A673 (cell line): ENCODE results near the gene FHIT. TPM values are rescaled to one million over a fixed set of nuclear protein-coding genes. Genes with fewer than 3 reads are reported as not detected.

Experiments
- BruUV-seq: library from RNA; stranded (reverse); fragments of 400-500 nt; replicated peaks from 2 replicates; lab custom pipeline; 2021; lab: Mats Ljungman, UMichigan
- CTCF ChIA-PET: fragments of 300-600 bp; sonication (Branson Sonifier 250); formaldehyde crosslinking; loops from one replicate; lab custom pipeline; 2022; ENCODE audit warnings: antibody characterized with exemption; lab: Charles Lee
- POLR2A ChIA-PET: fragments of 300-600 bp; sonication (Branson Sonifier 250); formaldehyde crosslinking; loops from one replicate; lab custom pipeline; 2022; ENCODE audit warnings: antibody characterized with exemption; ENCODE audit not compliant: low non-redundant PET; lab: Charles Lee
- DNase-seq: peaks from one replicate; pipeline ENCODE4 v3.0.0-alpha.2; 2015; ENCODE audit warnings: low spot score
- H3K27ac ChIP-seq: fragments of 200-600 bp; sonication (generic); 2 replicates; pipeline ENCODE4 v1.5.1; 2016; ENCODE audit warnings: mixed run types, low read depth, mild to moderate bottlenecking, mixed read lengths, antibody characterized with exemption, low read length; ENCODE audit not compliant: poor library complexity, severe bottlenecking
- H3K27me3 ChIP-seq: fragments of 200-600 bp; sonication (generic); replicated peaks from 2 replicates; pipeline ENCODE4 v1.6.1; 2017; ENCODE audit warnings: mixed run types, low read depth, mild to moderate bottlenecking, mixed read lengths, antibody characterized with exemption, low read length; ENCODE audit not compliant: insufficient read depth, poor library complexity
- H3K36me3 ChIP-seq: fragments of 200-600 bp; sonication (generic); 2 replicates; pipeline ENCODE4 v1.6.1; 2016; ENCODE audit warnings: mixed run types, mild to moderate bottlenecking, mixed read lengths, antibody characterized with exemption, low read length; ENCODE audit not compliant: insufficient read depth, poor library complexity, severe bottlenecking
- H3K4me1 ChIP-seq: fragments of 200-600 bp; sonication (generic); 2 replicates; pipeline ENCODE4 v1.6.1; 2017; ENCODE audit warnings: mixed run types, mild to moderate bottlenecking, mixed read lengths, antibody characterized with exemption, low read length; ENCODE audit not compliant: insufficient read depth, poor library complexity, severe bottlenecking
- H3K4me3 ChIP-seq: fragments of 200-600 bp; sonication (generic); 2 replicates; pipeline ENCODE4 v1.5.1; 2016; ENCODE audit warnings: low read depth, mixed run types, mild to moderate bottlenecking, mixed read lengths, low read length; ENCODE audit not compliant: poor library complexity, severe bottlenecking
- H3K9me3 ChIP-seq: fragments of 200-600 bp; sonication (generic); 2 replicates; pipeline ENCODE4 v1.6.1; 2016; ENCODE audit warnings: mixed run types, low read depth, mild to moderate bottlenecking, mixed read lengths, antibody characterized with exemption, low read length; ENCODE audit not compliant: poor library complexity, severe bottlenecking
- EZH2 ChIP-seq: fragments of 200-600 bp; sonication (generic); IDR thresholded peaks from 2 replicates; pipeline ENCODE4 v1.6.1; 2017; ENCODE audit warnings: borderline replicate concordance, low read depth, mild to moderate bottlenecking, mixed read lengths, antibody characterized with exemption, low read length; ENCODE audit not compliant: poor library complexity, severe bottlenecking
- intact Hi-C: fragments of 100-400 bp; cut with micrococcal nuclease; formaldehyde crosslinking; loops from one replicate; pipeline ENCODE4 v1.10.0; 2022; ENCODE audit not compliant: unreplicated experiment
- total RNA-seq: library from RNA; stranded (reverse); gene quantifications from 2 replicates; pipeline ENCODE4 v1.2.3, GENCODE V29; 2021
- TF ChIP-seq, protein P1 (sequence below): fragments of 300-800, 200-600 bp; sonication (generic); conservative IDR thresholded peaks from 2 replicates; pipeline ENCODE4 v1.5.1; 2017; ENCODE audit warnings: low read depth, mild to moderate bottlenecking, antibody characterized with exemption, low read length, moderate library complexity, mixed read lengths

FHIT gene
- total RNA-seq, 1 experiment from 2014 or later, result not detected

DNA sequence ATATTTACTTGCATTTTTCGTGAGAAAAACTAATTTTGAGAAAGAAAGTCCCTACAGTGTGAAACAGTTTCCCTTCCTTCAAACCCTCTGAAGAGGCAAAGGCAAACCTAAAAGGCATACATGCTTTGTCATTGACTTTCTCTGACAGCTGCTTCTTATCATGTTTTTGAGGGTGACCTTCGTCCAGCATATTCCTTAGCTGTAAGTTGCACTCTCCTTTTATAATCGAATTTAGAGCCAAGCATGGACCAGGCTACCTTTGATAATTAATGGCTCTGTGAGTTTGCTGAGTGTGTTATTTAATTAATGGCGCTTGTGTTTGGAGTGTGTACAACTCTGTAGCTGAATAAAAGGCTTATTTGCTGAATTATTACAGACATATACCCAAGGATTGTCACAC is 1517.2 kb downstream of the FHIT start:
- H3K9me3 ChIP-seq, result no peaks in the 10 kb centered on the region
- no peaks in the 10 kb centered on the region for H3K27me3 ChIP-seq
- no peak overlapping the region for H3K27ac ChIP-seq
- H3K4me1 ChIP-seq, result no peaks in the 10 kb centered on the region
- ChIA-PET POLR2A (no interaction called here), CTCF (no interaction called here)
- H3K36me3 ChIP-seq, result no peaks in the 10 kb centered on the region
- no peak overlapping the region for H3K4me3 ChIP-seq
- TF ChIP-seq, protein P1, sequence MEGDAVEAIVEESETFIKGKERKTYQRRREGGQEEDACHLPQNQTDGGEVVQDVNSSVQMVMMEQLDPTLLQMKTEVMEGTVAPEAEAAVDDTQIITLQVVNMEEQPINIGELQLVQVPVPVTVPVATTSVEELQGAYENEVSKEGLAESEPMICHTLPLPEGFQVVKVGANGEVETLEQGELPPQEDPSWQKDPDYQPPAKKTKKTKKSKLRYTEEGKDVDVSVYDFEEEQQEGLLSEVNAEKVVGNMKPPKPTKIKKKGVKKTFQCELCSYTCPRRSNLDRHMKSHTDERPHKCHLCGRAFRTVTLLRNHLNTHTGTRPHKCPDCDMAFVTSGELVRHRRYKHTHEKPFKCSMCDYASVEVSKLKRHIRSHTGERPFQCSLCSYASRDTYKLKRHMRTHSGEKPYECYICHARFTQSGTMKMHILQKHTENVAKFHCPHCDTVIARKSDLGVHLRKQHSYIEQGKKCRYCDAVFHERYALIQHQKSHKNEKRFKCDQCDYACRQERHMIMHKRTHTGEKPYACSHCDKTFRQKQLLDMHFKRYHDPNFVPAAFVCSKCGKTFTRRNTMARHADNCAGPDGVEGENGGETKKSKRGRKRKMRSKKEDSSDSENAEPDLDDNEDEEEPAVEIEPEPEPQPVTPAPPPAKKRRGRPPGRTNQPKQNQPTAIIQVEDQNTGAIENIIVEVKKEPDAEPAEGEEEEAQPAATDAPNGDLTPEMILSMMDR, result no peak
- TF ChIP-seq EZH2, result no peak
- no peak for DNase-seq
- intact Hi-C loops, result no loop called here
- BruUV-seq, result no TSS peak

GRCh38 chr3:59733041-59733809 is 1518.0 kb downstream of the FHIT start:
- Histone ChIP-seq H3K27me3 (no peaks in the 10 kb centered on the region), H3K4me1 (no peaks in the 10 kb centered on the region), H3K9me3 (no peaks in the 10 kb centered on the region), H3K27ac (no peak overlapping the region), H3K36me3 (no peaks in the 10 kb centered on the region), H3K4me3 (no peak overlapping the region)
- intact Hi-C loops, result no loop called here
- POLR2A ChIA-PET, result no interaction called here
- no peak for DNase-seq
- no TSS peak for BruUV-seq
- no peak for TF ChIP-seq EZH2
- TF ChIP-seq, protein P1, result no peak
- CTCF ChIA-PET, result no interaction called here

DNA sequence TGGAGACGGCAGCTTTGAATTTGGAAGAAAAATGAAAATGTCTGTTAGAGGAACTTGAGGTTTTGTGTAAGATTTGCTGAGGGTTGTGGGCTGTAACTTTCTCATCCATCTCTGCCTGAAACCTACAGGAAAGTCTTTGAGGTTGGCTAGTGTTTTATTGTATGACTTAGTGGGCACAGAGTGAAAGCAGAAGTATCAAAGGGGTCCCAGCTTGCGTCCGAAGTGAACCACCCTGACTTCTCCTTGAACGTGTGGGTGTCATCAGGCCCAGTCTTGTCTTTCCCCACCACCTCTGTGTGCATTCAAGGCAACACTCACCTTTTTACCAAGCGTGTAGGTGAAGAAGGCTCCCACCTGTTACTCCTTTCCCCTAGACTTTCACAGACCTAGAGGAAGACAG is 1519.3 kb downstream of the FHIT start:
- Histone ChIP-seq H3K4me1 (no peaks in the 10 kb centered on the region), H3K4me3 (no peak overlapping the region), H3K36me3 (no peaks in the 10 kb centered on the region), H3K9me3 (no peaks in the 10 kb centered on the region), H3K27ac (no peak overlapping the region), H3K27me3 (no peaks in the 10 kb centered on the region)
- no peak for TF ChIP-seq EZH2
- TF ChIP-seq, protein P1, result no peak
- intact Hi-C loops, result no loop called here
- no TSS peak for BruUV-seq
- CTCF ChIA-PET, result no interaction called here
- no peak for DNase-seq
- POLR2A ChIA-PET, result no interaction called here
